Stimulated activated CD8-positive, alpha-beta memory T cell treated with anti-CD3 and anti-CD28 coated beads, Interleukin-12 subunit alpha, Interleukin-12 subunit beta, amount 100 ng/mL, for 1 hour (primary cell): ENCODE data around the gene BMP8B.

ENCODE experiments used
- DNase-seq: peaks from one replicate; pipeline ENCODE4 v3.0.0-alpha.2; 2020; ENCODE audit warnings: low read depth

Gene BMP8B

GRCh38 chr1:39722495-39722894, 66.2 kb downstream of the BMP8B start:
- no peak for DNase-seq

DNA sequence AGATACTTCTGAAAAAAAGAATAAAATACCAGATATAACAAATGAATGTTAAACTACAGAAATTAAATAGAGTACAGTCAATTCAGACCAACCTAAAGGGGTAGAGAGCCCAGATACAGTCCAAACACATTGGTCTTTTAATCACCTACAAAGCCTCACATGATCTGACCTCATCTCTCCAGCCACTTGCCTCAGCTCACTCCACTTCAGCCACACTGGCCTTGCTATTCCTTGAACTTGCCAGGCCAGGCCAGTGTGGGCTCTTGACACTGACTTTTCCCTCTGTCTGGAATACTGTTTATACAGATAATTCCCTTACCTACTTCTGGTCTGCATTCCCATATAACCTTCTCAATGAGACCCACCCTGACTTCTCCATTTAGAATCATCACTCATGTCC, 67.0 kb downstream of the BMP8B start:
- DNase-seq = no peak

DNA sequence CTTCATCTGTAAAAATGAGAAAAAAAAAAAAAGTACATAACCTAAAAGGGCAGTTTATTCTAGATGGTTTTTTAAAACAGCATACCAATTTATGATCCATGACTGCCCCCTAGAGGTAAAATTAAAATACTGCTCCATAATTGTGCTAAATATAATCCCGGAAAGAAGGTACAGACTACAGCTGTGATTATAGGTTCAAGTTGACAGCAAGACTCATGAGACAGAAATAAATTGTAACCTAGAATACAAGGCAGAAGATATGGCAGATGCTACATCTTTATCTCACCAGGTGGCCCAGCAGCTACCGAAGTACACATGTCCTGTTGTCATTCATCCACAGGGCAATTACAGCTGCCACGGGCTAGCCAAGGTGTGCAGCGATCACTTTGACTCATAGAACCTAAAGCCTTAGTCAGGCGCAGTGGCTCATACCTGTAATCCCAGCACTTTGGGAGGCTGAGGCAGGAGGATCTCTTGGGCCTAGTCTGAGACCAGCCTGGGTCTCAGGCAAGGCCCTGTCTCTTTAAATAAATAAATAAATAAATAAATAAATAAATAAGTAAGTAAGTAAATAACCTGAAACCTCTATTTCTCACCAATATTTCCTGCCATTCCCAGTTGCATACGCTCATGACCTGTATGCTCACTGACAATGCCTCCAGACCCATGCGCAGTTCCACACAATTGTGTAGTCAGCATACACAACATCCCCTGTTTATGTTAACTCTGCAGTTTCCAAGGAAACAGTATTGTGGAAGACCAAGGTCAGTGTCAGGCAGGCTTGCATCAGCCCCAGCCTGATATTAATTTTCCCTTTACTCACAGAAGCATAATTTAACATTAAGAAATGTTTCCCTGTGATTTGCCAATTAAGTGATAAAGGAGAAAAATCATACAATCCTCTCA, 68.3 kb downstream of the BMP8B start:
- no peak for DNase-seq

DNA sequence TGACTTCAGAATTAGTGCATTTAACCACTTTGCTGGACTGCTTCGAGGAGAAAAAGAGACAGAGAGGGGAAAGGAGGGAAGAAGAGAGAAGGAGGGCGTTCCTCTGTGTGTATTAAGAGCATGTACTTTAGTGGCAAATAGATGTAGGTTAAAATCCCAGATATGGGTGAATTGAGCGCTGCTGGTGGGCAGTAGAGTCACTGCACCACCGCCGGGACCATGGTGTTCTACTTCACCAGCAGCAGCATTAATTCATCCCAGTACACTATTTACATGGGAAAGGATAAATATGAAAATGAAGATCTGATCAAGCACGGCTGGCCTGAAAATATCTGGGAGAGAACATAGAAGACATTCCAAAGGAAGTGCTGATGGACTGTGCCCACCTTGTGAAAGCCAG, 70.9 kb downstream of the BMP8B start:
- DNase-seq = no peak

- no peak for DNase-seq
Observed at GRCh38 chr1:39713557-39713956, 75.1 kb downstream of the BMP8B start.

DNA sequence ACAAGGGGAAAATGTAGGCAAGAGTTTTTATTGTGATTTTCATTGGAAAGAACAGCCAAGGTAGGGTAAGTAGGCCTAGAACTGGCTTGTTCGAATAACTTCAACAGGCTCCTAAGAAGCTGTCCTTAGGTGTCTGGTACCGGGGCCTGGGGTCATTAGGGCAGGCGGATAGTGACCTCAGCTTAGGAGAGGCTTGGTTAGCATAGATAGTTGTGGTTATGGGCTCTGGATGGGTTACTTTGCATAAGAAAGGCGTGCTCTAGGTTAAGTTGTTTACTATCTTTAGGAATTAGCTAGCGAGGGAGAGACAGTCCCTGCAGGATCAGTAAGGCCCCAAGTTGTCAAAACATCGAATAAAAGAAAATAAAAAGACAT, 76.7 kb downstream of the BMP8B start:
- no peak for DNase-seq

DNA sequence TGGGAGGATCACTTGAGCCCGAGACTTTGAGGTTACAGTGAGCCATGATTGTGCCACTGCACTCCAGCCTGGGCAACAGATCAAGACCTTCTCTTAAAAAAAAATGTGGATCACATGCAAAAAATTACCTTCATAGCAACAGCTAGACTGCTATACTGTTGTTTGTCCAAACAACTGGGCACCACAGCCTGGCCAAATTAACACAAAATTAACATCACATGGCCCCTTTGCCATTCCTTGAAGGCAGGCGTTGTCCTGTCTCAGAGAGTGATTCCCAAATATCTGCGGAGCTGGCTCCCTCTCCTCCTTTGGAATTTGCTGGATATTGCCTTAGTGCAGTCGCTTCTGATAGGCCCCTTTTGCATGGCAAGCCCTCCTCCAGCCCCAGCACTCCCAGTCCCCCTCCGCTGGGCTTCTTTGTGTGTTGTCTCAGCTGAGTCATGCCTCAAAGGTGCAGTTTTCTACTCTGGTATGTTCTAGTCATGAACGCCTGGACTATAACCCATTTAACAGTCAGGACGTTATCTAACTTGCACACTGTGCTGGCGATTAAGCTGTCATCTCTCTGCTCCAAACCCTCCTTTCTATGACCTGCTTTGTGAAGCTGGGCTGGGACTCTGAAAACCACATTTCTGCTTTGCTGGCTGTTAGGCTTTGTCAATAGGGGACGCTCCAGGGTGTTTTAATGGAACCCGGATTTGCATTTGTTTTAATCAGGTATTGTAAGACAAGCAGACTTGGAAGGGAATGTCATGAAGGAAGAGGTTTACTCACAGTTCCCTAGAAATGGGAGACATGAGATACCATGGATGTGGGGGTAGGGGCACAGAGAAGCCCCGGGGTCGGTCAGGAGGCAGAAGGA, 77.3 kb downstream of the BMP8B start:
- no peak for DNase-seq

DNA sequence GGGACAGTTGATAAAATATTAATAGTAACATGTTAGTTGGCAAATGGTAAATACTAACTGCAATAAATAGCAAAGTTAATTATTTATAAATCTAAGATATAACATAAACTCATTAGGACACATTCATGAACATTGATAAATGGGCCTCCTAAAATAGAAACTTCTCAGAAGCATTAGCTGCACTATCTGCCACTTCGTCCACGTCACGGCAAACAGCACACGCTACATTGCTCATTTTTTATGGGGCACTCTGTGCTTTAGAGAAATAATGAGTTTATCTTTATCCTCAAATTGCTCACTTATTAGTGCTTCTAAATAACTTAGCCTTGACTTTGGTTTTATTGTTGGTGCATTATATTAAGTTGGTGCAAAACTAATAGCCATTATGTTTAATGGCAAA, 81.2 kb downstream of the BMP8B start:
- no peak for DNase-seq
